GM21381 (cell line): ENCODE results near the gene ZNF791.
"Not testable (repeated sequence)": the region's sequence is repeated elsewhere in the genome, so short reads cannot be mapped to it uniquely, and the experiment has no call there.

ENCODE experiments used
- ATAC-seq: cut with Tn5 transposase; IDR thresholded peaks from one replicate; pipeline ENCODE4 v1.9.1; 2021; ENCODE audit warnings: mild to moderate bottlenecking, moderate library complexity; ENCODE audit not compliant: unreplicated experiment

The ZNF791 gene

DNA sequence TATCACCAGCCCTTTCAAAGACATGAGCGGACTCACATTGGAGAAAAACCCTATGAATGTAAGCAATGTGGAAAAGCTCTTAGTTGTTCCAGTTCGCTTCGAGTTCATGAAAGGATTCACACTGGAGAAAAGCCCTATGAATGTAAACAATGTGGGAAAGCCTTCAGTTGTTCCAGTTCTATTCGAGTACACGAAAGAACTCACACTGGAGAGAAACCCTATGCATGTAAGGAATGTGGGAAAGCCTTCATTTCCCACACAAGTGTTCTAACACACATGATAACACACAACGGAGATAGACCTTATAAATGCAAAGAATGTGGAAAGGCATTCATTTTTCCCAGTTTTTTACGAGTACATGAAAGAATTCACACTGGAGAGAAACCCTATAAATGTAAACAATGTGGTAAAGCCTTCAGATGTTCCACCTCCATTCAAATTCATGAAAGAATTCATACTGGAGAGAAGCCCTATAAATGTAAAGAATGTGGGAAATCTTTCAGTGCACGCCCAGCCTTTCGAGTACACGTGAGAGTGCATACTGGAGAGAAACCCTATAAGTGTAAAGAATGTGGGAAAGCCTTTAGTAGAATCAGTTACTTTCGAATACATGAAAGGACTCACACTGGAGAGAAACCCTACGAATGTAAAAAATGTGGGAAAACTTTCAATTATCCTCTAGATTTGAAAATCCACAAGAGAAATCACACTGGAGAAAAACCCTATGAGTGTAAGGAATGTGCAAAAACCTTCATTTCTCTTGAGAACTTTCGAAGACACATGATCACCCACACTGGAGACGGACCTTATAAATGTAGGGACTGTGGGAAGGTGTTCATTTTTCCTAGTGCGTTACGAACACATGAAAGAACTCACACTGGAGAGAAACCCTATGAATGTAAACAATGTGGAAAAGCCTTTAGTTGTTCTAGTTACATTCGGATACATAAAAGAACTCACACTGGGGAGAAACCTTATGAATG is 17.6 kb downstream of the ZNF791 start:
- no peak for ATAC-seq

DNA sequence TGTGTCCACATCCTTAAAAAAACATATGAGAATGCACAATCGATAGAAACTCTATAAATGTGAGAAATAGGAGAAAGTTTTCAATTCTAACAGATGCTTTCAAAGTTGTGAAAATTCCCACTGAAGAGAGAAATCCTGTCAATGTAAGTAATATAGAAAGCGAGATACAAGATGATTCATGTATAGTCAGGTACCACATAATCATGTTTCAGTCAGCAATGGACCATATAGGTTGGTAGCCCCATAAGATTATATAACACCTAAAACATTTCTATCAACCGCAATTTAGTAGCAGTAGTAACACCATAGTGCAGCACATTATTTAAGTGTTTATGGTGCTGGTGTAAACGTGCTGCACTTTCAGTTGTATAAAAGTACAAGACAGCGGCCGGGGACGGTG is 18.5 kb downstream of the ZNF791 start:
- ATAC-seq, result no peak

DNA sequence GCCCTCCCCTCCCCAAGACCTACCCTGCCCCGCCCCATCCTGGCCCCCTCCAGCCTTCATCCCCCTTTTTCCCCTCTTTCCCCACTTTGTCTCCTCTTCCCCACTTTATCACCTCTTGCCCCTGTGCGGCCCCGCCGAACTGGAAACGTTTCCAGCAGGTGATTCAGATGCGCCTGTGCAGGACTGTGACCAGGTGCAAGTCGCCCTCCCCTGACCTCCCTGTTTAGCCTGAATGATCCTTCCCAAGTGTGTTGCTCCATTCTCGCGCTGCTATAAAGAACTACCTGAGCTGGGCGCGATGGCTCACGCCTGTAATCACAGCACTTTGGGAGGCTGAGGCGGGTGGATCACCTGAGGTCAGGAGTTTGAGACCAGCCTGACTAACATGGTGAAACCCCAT is 25.9 kb downstream of the ZNF791 start:
- ATAC-seq, result no peak

DNA sequence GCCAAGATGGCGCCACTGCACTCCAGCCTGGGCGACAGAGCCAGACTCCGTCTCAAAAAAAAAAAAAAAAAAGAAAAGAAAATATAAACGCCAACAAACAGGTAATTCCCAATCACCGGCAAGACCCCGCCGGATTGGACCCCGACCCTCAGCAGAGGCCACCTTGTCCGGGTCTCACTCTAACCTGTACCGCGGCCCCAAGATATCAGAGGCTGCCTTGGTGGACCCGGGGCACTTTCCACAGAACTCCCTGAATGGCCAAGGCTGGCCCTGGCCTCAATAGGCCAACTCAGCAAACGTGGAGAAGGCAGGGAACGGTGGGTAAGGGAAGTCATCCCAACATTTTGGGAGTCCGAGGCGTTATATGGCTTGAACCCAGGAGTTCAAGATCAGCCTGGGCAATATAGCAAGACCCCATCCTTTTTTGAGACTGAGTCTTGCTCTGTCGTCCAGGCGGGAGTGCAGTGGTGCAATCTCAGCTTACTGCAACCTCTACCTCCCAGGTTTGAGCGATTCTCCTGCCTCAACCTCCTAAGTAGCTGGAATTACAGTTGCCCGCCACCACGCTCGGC is 28.0 kb downstream of the ZNF791 start:
- ATAC-seq, result no peak

DNA sequence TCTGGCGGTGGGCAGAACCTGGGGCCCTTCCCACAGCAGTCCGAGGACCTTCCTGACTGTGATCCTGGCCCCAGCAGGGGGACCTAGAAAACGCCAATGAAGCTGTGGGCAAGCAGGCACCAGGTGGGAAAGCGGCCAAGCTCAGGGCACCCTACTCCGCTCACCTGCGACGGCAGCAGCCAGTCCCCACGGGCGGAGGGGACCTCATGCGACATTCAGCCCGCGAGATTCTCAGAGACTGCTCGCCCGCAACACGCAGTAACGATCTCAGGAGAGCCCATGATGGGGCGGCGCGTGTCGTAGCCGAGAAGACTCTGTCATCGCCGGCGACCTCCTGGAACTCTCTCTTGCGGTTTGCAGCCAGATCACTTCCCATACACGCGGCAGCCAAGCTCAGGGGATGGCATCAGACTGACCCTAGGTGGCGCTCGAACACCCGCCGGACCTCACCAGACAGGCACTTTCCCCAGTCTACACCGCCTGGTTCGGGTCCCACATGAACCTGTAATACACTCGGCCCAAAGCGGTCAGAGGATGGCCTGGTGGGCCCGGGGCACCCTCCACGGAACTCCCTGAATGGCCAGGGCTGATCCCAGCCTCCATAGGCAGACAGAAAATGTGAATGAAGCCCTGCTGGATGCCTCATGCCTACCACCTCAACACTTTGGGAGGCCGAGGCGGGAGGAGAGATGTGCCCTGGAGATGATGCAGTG is 29.3 kb downstream of the ZNF791 start:
- no peak for ATAC-seq

DNA sequence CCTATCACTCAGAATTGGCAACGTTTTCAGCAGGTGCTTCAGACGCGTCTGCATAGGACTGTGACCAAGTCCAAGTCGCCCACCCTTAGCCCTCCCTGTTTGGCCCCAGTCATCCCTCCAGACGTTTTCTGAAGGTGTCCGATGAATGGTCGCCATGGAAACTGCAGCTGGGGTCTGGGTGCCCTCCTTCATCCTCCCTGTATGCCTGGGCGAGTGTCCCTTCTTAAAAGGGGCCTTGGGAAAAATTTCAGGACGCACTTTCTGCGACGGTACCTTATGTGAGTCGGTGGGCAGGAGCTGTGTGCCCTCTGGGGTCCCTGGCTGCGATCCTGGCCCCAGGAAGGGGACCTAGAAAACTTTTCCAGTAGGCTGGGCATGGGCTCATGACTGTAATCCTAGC is 30.7 kb downstream of the ZNF791 start:
- ATAC-seq, result no peak

DNA sequence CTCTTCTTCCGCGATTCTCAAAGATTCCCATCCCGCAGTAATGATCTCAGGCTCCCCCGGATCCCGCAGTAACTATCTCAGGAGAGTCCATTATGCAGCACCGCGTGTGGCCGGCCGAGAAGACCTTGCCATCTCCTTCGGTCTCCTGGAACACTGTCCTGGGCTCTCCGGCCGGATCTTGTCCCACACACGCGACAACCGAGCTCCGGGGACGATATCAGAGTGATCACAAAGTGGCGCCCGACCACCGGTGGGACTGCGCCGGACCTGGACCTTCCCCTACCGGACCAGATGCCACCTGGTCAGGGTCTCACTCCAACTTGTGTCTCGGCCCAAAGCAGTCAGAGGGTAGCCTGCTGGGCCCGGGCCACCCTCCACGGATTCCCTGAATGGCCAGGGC is 31.8 kb downstream of the ZNF791 start:
- no peak for ATAC-seq

DNA sequence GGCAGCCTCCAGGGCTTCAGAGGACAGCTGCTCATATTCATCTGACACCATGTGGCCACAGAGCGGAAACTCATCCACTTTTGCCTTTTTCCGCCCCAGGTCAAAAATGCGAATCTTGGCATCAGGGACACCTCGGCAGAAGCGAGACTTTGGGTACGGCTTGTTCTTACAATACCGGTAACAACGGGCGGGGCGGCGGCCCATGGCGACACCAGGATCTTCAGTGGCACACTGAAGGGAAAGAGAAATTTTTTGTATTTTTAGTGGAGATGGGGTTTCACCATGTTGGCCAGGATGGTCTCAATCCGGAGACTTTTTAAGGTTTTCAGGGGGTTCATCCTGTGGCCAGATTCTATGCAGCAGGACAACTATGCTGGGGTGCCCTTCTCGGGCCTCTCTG is 33.0 kb downstream of the ZNF791 start:
- ATAC-seq, result not testable (repeated sequence)

DNA sequence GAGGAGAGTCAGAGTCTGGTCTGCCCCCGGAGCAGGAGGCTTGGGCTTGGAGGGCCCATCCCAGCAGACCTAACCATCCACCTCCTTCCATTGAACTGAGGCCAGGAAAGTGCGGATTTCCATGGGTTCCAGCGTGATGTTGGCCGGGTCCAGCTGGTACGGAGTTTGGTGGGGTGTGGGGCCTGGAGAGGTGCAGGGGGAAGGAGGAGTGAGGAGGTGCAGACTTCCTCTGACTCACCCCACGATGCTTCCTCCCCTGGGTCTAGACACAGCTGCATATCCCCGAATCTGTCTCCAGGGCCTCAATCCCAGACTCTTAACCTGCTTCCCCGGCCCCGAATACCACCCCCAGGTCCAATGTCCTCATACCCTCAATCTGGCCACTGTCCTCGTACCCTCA is 35.8 kb downstream of the ZNF791 start:
- ATAC-seq, result no peak

DNA sequence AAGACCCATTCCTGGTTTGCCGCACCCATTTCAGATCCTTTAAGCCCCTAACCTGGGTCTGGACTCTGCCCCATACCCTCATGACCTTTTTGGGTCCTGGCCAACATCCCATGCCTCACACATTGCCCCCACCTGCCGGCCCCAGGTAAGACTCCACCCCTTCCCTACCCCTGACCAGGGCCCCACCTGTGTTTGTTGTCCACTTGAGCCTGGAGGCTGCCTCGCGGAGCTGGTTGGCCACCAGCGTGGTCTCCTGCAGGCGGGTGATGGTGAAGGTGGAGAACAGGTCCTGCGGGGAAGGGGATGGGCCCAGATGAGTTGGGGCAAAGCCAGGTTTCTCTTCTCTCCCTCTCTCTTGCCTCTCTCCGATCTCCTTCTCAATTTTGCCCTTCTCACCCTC is 36.3 kb downstream of the ZNF791 start:
- no peak for ATAC-seq

DNA sequence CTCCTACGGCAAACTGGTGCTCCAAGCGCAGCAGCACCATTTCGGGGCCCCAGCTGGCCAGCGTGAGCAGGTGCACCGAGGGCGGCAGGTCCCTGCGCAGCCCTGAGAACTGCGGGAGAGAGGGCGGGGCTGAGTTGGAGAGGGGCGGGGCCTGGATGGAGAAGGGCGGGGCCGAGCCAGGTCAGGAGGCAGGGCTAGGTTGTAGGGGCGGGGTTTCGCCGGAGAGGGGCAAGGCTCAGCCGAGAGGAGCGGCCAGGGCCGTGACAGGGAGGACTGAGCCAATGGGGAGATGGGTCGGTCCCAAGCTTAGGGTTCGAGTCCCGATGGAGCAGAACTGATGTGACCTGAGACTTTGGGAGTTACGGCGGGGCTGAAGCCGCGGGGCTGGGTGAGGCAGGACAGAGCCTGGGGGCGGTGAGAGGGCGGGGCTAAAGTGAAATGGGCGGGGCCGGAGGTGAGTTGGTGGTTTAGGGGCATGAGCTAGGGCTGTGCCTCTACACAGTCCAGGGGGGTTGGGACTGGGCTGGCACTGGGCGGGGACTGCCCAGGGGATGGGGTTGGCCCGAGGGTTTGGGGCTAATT is 36.9 kb downstream of the ZNF791 start:
- no peak for ATAC-seq

DNA sequence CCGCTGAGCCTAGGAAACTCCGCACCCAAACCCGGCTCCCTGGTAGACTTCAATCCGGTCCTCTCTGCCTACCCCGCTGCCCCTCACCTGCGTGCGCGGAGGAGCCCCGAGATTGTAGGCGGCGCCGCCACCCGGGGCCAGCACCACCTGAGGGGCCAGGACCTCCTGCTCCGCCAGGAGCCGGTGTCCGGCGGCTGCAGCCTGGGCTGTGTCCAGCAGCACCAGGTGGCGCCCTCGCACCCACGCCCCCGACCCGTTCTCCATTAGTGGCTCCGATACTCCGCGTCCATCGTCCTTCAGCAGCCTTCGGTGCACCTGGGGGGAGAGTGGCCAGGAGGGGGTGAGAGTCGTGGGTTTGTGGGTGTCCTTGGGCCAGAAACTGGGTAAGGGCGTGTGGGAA is 37.4 kb downstream of the ZNF791 start:
- no peak for ATAC-seq

DNA sequence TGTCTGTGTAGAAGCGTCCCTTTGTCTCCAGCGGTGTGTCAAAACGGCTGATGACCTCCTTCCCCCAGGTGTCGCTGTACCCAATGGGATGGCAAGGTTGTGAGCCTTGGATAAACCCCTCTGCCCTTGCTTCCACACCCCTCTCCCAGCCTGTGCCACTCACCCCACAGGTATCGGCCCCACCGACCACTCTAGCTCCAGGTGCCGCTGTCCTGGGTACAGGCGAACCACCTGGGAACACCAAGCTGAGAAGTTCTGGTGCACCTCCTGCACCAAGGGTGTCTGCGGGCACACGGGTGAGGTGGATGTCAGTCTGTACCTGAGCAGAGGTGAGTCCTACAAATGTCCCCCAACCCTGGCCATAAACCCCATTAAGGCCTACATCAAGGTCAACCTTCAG is 39.2 kb downstream of the ZNF791 start:
- ATAC-seq, result no peak

DNA sequence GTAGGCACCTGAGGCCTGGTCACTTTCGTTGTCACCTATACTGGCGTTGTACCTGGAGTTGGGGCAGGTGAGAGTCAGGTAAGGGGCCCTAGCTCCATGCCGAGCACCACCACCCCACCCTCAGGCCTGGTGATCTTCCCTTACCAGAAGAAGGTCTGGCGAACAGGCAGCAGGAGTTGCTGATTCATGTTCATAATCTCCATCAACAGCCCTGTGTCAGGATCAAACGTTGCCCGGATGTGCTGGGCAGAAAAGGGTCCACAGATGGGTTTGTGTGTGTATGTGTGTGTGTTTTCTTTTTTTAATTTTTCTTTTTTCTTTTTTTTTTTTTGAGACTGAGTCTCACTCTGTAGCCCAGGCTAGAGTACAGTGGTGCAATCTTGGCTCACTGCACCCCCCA is 41.5 kb downstream of the ZNF791 start:
- no peak for ATAC-seq

DNA sequence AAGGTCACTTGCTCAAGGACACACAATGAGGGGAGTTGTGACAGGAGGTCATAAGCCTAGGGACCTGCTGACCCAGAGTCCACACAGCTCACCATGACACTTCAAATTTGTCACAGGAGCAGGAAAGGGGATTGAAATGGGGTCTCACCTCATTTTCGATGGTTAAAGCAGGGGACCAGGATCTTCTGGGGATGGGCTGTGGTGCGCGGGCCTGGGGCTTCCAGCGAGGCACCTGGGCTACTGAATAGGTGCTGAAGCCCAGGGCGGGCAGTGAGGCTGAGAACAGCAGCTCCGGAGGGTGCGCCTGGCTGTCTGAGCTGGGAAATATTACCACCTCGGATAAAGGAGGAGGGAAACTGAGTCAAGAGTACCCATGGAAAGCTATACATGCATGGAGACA is 44.8 kb downstream of the ZNF791 start:
- no peak for ATAC-seq

DNA sequence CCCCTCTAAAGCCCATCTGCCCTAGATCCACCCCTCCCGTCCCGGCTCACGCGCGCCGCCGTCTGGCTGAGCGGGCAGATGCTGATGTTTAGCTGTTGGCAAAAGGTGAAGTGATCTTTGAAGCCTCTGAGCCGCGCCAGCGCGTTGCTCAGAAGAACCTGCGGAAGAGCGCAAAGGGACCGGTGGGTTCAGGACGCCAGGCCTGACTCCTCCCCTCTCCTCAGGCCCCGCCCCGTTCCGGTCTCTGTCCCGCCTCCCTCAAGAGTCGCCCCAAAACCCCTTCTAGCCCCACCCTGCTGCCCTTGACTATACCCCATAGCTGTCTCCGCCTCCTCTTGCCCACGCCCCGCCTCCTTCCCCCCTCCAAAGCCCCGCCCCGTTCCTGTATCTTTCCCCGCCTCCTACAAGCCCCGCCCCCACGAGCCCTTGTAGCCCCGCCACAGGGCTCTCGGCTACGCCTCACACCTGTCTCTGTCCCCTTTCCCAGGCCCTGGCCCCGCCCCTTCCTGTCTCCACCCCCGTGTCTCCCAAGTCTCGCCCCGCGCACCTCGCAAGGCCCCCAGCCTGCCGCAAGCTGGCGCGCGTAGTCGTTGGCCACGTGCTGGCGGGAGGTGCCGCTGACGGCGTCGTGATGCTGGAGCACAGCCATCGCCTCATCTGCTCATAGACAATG is 46.3 kb downstream of the ZNF791 start:
- ATAC-seq, result no peak

DNA sequence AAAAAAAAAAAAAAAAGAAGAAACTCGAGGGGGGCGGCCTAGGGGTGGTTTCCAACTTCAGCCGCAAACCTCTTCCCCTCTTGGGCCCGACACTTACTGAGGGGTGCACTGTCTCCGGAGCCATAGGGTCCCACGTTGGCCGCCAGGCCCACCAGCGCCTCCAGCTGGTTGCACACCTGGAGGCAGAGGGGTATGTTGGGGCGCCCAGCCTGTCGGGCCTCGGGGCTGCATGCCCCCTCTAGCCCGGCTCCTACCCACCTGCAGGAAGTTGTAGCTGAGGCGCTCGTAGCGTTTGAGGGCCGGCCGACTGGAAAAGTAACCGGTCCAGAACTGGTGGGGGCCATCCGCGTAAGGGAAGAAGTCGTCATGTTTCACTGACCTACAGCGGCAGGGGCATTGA is 47.2 kb downstream of the ZNF791 start:
- ATAC-seq, result no peak

DNA sequence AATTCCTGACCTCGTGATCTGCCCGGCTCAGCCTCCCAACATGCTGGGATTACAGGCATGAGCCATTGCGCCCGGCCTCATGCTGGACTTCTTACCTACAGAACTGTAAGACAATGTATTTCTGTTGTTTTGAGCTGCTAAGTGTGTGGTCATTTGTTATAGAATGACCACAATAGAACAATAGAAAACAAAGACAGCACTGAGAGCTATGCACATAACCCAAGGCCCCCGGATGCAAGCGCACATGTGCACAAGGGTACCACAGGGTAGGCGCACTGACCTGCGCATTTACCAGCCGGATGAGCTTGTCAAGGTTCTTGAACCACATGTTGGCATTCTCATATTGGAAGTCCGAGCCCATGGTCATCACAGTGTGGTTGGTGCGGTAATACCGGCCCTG is 50.3 kb downstream of the ZNF791 start:
- ATAC-seq, result no peak

DNA sequence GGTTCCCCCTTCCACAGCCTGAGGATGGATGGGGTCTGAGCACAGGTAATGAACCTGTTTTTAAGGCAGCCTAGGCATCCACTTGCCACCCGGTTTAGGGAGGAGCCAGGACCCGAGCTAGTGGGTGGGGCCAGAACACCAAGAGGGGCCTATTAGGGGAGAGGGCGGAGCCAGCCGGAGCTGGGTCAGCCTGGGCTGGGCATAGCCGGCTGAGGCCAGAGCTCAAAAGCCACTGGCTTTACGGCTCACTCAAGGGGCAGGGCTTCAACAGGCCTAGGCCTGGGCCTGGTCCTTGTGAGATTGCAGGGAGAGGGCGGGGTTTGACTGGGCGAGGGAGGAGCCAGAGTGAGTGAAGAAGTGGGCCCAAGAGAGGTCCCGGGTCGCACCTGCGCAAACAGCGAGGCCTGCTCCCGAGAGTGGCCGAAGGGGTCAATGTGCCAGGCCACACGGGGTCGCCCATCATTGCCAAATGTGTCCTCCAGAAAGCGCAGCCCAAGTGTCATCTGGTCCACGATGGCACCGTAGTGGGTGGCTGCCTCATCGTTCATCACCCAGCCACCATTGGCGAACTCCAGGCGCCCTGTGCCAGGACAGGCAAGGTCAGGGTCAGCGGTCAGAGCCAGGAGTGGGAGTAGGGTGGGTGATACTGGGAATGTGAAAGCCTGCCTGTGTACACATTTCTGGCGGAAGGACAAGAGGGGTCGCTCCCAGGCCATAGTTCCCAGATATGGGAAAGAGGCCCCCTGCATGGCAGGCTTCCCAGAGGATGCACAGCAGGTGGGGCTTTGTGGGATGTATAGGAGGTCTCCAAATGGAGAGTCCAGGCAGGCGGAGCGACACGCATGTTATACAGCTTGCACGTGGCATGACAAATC is 53.9 kb downstream of the ZNF791 start:
- no peak for ATAC-seq

DNA sequence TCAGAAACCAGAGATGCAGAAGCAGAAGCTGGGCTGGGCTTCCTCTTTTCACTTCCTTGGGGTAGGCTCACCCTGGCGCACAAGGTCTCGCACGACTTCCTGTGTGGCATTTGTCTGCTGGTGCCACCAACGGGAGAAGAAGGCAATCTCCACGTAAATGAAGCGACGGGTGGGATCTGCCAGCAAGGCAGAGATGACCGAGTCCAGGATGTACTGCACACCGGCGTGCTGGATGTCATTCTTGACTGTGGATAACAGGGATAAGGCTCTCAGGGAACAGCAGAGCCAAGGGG is 54.5 kb downstream of the ZNF791 start:
- no peak for ATAC-seq
